Tibial artery (tissue), 4 donors: ENCODE data around the gene HOXA5.

Experiments used
- DNase-seq, 2 donors: peaks; one replicate each; pipeline ENCODE4 v3.0.0-alpha.2; 2019
- H3K27ac ChIP-seq, 2 donors: fragments of 200-600 bp; sonication (generic) in 1 of 2; 1 replicate in 1 of 2; 2 replicates in 1 of 2; pipeline ENCODE4 v1.5.1; 2018 to 2019; ENCODE audit warnings: mild to moderate bottlenecking in 1 of 2
- H3K27me3 ChIP-seq, 2 donors: fragments of 200-600 bp; sonication (generic) in 1 of 2; one replicate each; pipeline versions ENCODE4 v1.5.1 to v1.6.0; 2016 to 2019
- H3K36me3 ChIP-seq, 3 donors: fragments of 200-600 bp; sonication (generic) in 2 of 3; one replicate each; pipeline ENCODE4 v1.5.1; 2016 to 2019; ENCODE audit warnings: mild to moderate bottlenecking in 2 of 3
- H3K4me1 ChIP-seq, 4 donors: fragments of 200-600 bp; sonication (generic) in 2 of 4; 1 replicate in 3 of 4; 2 replicates in 1 of 4; pipeline ENCODE4 v1.5.1; 2016 to 2019
- H3K4me3 ChIP-seq, 2 donors: fragments of 200-600 bp; sonication (generic) in 1 of 2; 1 replicate in 1 of 2; 2 replicates in 1 of 2; pipeline ENCODE4 v1.5.1; 2018 to 2019; ENCODE audit warnings: mild to moderate bottlenecking in 2 of 2
- H3K9me3 ChIP-seq, 3 donors: fragments of 200-600 bp; sonication (generic) in 1 of 3; one replicate each; pipeline ENCODE4 v1.5.1; 2016 to 2019
- CTCF ChIP-seq, 2 experiments: fragments of 200-600 bp in 1 of 2; fragments of 450-650 bp in 1 of 2; IDR thresholded peaks; one replicate each; pipeline ENCODE4 v1.5.1; 2017 to 2019; ENCODE audit warnings: antibody characterized with exemption in 2 of 2, mild to moderate bottlenecking in 1 of 2, moderate library complexity in 1 of 2
- intact Hi-C: fragments of 100-400 bp; cut with DNase I; formaldehyde crosslinking; loops from one replicate; pipeline ENCODE4 v1.15.0; 2023; ENCODE audit warnings: low total_unique reads

Gene HOXA5

GRCh38 chr7:27171325-27171636, 27.8 kb upstream of the HOXA5 start:
- H3K9me3 ChIP-seq, result no peaks in the 10 kb centered on the region
- H3K4me3 ChIP-seq, result peak overlapping the region; percentile 68 to 91
- intact Hi-C loops, result loop anchor here (5.0 kb wide), 1 partner anchor 974 kb away; no protein-coding TSS in a partner anchor
- no peaks in the 10 kb centered on the region for H3K27me3 ChIP-seq
- no peaks in the 10 kb centered on the region for H3K36me3 ChIP-seq
- TF ChIP-seq CTCF (IDR thresholded peaks at IDR 0.05), result no peak
- DNase-seq, result peak; percentile 40 to 74
- H3K27ac ChIP-seq, result peak overlapping the region; percentile 96 to 97
- peaks cover 0 to 42% (median 12%) of the 10 kb centered on the region in 4 donors for H3K4me1 ChIP-seq

- no peaks in the 10 kb centered on the region for H3K36me3 ChIP-seq
- no peaks in the 10 kb centered on the region for H3K27me3 ChIP-seq
- H3K27ac ChIP-seq, result peak overlapping the region; percentile 96 to 97
- intact Hi-C loops, result loop anchor here (5.0 kb wide), 1 partner anchor 973 kb away; no protein-coding TSS in a partner anchor
- no peak for TF ChIP-seq CTCF (IDR thresholded peaks at IDR 0.05)
- no peaks in the 10 kb centered on the region for H3K9me3 ChIP-seq
- DNase-seq, result no peak
- H3K4me1 ChIP-seq, result peaks cover 0 to 41% (median 12%) of the 10 kb centered on the region in 4 donors
- peak overlapping the region; percentile 68 to 91 for H3K4me3 ChIP-seq
These were observed 27.2 kb upstream of the HOXA5 start for GRCh38 chr7:27170426-27171324.

- Histone ChIP-seq H3K4me3 (peak overlapping the region; percentile 68 to 91), H3K9me3 (no peaks in the 10 kb centered on the region), H3K27ac (peak overlapping the region; percentile 96 to 97), H3K27me3 (no peaks in the 10 kb centered on the region), H3K36me3 (no peaks in the 10 kb centered on the region), H3K4me1 (peaks cover 0 to 33% (median 11%) of the 10 kb centered on the region in 4 donors)
- no peak for TF ChIP-seq CTCF (IDR thresholded peaks at IDR 0.05)
- intact Hi-C loops, result loop anchor here (2.0 to 10.0 kb wide), 3 partner anchors 973 to 1775 kb away; no protein-coding TSS in a partner anchor
- DNase-seq, result peak in 1 of 2 donors; percentile 77
These were observed 26.4 kb upstream of the HOXA5 start for GRCh38 chr7:27169658-27170425.

- peak in 1 of 2 experiments; percentile 9 for TF ChIP-seq CTCF (IDR thresholded peaks at IDR 0.05)
- Histone ChIP-seq H3K27ac (peak overlapping the region; percentile 96 to 97), H3K9me3 (no peaks in the 10 kb centered on the region), H3K4me3 (peak overlapping the region; percentile 68 to 91), H3K27me3 (no peaks in the 10 kb centered on the region), H3K4me1 (peaks cover 0 to 30% (median 6%) of the 10 kb centered on the region in 4 donors), H3K36me3 (no peaks in the 10 kb centered on the region)
- intact Hi-C loops, result loop anchor here (2.0 to 10.0 kb wide), 2 partner anchors 1312 to 1774 kb away; no protein-coding TSS in a partner anchor
- DNase-seq, result peak in 1 of 2 donors; percentile 90
These were observed 24.9 kb upstream of the HOXA5 start for GRCh38 chr7:27168265-27168947.

GRCh38 chr7:27167916-27168264, 24.4 kb upstream of the HOXA5 start:
- H3K4me3 ChIP-seq, result peak overlapping the region; percentile 68 to 91
- H3K36me3 ChIP-seq, result no peaks in the 10 kb centered on the region
- H3K27ac ChIP-seq, result peak overlapping the region; percentile 96 to 97
- TF ChIP-seq CTCF (IDR thresholded peaks at IDR 0.05), result no peak
- DNase-seq, result peak in 1 of 2 donors; percentile 51
- H3K4me1 ChIP-seq, result peaks cover 0 to 35% (median 6%) of the 10 kb centered on the region in 4 donors
- no peaks in the 10 kb centered on the region for H3K27me3 ChIP-seq
- no peaks in the 10 kb centered on the region for H3K9me3 ChIP-seq
- intact Hi-C loops, result loop anchor here (2.0 to 10.0 kb wide), 2 partner anchors 1311 to 1773 kb away; no protein-coding TSS in a partner anchor
